HG03575 (cell line): ENCODE measurements around the gene RNF187.

ENCODE experiments used
- ATAC-seq: cut with Tn5 transposase; IDR thresholded peaks from one replicate; pipeline ENCODE4 v1.9.1; 2021; ENCODE audit not compliant: unreplicated experiment, insufficient number of reproducible peaks, low FRiP score; ENCODE audit errors: extremely low read depth

RNF187 gene

DNA sequence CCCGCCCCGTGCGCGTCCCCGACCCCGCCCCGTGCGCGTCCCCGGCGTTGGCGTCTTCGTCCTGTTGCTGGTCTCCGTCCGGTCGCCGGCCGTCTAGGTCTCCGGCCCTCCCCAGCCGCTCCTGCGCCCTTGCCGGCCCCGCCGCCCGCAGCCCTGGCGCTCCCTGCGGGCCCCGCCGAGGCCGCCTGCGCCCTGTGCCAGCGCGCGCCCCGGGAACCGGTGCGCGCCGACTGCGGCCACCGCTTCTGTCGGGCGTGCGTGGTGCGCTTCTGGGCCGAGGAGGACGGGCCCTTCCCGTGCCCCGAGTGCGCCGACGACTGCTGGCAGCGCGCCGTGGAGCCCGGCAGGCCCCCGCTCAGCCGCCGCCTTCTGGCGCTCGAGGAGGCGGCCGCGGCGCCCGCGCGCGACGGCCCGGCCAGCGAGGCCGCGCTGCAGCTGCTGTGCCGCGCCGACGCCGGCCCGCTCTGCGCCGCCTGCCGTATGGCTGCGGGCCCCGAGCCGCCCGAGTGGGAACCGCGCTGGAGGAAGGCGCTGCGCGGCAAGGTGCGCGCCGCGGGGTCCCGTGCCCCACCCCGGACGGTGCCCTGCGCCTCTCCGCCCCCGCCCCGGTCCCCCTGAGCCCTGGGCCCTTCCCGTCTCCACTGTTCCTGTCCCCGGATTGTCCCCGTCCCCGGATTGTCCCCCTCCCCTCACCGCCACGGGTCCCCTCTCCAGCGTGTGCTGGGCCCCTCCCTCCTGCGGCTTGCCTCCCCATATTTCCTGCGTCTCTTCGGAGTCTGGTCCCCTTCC, at the start of gene RNF187:
TSS of gene RNF187 (plus strand) at position 47 of the 789 bp plus-strand sequence.
- no peak for ATAC-seq

DNA sequence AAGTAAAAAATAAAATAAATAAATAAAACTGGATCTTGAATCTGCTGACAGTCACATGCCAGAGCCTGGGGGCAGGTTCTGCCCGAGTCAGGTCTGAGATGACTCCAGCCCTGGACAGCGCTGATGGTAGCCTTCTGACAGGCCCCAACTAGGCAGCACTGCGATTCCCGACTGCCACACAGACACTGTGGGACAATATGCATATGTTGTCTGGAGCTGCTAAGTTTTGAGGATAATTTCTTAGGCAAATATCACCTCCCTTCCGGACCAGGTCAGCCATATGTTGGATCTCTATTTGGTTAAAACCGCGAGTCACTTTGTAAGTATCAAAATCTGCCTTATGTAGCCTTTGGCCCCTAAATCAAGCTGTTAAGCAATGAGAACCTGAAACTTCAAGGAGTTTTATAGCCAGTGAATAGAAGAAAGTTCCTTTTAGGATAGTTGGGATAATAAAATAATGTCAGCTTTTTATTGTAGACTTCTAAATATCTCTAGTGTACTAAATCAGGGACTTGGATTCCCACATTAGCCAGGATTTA, 49.7 kb upstream of the RNF187 start:
- ATAC-seq = no peak

- ATAC-seq = no peak
These were observed 48.9 kb upstream of the RNF187 start for GRCh38 chr1:228438266-228438665.

GRCh38 chr1:228440761-228441500, 46.3 kb upstream of the RNF187 start:
- no peak for ATAC-seq

- ATAC-seq = no peak
These were observed 43.8 kb upstream of the RNF187 start for GRCh38 chr1:228443395-228443794.

DNA sequence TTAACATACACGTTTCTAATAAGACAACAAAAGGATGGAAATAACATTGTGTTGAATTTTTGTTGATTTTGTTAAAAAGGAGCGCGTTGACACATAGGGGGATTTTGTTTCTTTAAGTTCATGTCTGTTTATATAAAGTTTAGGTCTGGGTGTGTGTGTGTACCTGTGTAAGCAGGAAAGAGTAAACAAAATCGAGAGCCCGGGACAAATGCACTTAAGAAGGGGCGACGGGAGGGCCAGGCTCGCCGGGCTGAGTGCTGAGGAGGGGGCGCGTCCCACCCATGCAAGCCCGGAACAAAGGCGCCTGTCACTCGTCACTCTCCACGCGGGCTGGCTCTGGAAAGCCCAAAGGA, 41.7 kb upstream of the RNF187 start:
- no peak for ATAC-seq

DNA sequence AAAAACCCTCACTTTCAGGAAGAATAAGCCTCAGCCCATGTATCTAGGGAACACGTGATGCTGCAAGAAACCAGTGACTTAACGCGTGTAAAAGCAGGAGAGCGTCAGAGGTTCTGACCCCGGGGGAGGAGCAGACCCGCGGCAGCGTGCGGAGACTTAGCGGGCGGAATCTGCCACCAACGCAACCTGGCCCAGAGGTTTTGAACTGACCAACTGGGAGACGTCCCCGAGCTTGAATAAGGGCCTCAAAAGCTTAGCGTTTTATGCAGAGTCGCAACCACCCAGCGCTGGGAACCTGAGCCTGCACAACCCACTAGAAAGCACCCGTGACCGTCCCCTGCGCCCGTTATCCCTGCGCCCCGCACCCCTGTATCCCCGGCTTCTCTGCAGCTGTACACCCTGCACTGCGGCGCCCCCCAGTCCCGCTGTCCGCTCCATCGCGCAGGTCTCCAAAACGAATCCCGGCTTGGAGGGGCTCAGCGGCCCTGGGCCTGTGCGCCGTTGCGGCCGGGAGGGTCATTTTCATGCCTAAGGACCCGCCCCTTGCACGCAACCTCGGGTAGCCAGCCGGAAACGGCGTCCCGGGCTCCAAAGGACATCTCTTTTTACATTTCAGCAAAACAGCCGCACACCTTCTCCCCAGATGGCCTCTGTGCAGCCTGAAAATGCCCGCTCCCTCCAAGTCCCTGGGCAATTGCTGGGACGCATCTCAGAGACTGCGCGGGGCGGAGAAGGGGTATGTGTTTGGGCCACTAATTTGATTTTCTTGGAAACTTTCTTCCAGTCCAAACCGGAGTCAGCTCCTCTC, 41.1 kb upstream of the RNF187 start:
- ATAC-seq = no peak

DNA sequence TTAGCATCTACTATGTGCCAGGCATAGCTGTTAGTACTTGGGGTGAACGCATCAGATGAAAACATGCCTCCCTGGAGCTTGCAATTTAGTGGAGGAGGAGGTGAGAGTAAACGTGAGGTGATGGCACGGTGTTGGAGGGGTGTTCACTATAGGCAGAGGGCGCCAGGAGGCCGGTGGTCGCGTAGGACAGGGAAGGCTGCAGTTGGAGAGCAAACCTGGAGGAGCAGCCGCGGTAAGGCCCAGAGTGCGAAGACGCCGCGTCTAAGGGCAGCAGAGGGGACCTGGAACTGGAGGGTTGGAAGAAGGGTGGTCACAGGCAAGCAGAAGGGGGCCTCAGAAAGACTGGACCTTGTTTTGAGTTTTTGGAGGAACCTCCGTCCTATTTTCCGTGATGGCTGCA, 40.3 kb upstream of the RNF187 start:
- ATAC-seq = no peak

DNA sequence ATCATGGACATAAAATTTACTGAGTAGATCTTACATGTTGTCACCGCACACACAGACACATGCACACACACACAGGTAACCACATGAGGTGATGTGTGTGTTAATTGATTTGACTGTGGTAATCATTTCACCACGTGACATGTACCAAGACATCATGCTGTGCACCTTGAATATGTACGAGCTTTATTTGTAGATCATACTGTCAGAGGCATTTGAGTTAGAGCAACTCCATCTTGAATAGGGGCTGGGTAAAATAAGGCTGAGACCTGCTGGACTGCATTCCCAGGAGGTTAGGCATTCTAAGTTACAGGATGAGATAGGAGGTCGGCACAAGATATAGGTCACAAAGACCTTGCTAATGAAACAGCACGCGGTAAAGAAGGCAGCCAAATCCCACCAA, 38.8 kb upstream of the RNF187 start:
- ATAC-seq = no peak

GRCh38 chr1:228450200-228450599, 37.0 kb upstream of the RNF187 start:
- ATAC-seq = no peak

DNA sequence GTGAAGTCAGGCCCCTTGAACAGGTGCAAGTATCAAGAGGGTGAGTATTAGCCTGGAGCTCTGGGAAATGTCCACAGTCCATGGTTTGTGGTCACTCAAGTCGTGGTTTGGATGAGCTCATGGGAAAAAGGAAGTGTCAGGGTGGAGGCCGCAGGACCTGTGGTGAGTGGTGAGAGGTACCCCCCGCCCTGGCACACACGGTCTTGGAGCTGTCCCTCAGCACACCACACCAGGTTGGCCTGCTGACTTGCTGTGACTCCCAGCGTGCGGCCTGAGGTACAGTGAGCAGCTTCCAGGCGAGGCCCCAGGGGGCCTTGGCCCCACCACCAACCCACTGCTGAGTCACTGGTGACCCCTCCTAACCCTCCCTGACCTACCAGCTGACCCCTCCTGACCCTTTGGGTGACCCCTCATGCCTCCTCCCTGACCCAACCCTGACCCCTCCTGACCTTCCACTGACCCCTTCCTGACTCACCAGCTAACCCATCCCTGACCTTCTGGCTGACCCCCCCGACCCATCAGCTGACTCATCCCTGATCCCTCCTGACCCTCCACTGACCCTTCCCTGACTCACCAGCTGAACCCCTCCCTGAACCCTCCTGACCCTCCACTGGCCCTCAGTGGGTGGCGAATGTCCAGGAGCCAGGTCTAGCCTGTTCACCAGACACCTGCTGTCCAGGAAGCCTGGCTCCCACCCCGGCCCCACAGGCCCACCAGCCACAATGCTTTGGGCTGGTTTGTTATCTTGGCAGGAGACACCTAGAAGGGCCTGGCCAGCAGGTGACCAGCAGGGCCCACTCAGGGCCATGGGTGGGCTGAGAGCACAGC, 34.8 kb upstream of the RNF187 start:
- no peak for ATAC-seq

GRCh38 chr1:228453022-228453560, 34.1 kb upstream of the RNF187 start:
- ATAC-seq = no peak

DNA sequence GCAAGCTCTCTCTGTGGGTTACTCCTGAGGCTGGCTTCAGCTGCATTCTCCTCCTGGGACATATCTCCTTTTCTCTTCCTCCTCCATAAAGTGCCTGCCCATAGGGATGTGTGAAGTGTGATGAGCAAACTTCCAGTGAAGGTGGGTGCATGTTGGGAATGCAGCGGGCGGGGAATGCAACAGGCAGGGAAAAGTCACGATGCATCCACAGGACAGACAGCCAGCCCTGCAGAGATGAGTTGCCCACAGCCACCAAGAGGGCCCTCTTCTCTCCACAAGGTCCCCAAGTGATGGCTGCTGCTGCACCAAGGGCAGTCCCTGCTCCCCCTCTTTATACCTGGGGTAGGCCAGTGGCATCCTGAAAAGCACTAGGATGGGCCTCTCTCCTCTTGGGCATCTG, 33.6 kb upstream of the RNF187 start:
- no peak for ATAC-seq

- ATAC-seq = no peak
These were observed 32.9 kb upstream of the RNF187 start for GRCh38 chr1:228454238-228454637.

- ATAC-seq = no peak
These were observed 31.5 kb upstream of the RNF187 start for GRCh38 chr1:228455715-228456114.

- ATAC-seq = no peak
These were observed 30.7 kb upstream of the RNF187 start for GRCh38 chr1:228456252-228457016.

- ATAC-seq = no peak
These were observed 30.2 kb upstream of the RNF187 start for GRCh38 chr1:228457017-228457395.
